Left renal pelvis (tissue), 4 donors: Measurements from ENCODE around the gene PGAP3. TPM values are rescaled to one million over a fixed set of nuclear protein-coding genes. Genes with fewer than 3 reads are reported as not detected.

Source experiments
- DNase-seq, 4 donors: peaks; one replicate each; pipeline ENCODE4 v3.0.0-alpha.2; 2013; ENCODE audit warnings: low read depth in 4 of 4, low spot score in 3 of 4
- polyA plus RNA-seq, 4 donors: library from polyadenylated mRNA; unstranded; fragments of 120-200 nt; gene quantifications; one replicate each; pipeline ENCODE4 v1.2.1, GENCODE V29; 2013; ENCODE audit not compliant: insufficient read length in 4 of 4

The PGAP3 gene
- polyA plus RNA-seq, 4 donors, result 26.5 to 45.9 (median 33.8) TPM

DNA sequence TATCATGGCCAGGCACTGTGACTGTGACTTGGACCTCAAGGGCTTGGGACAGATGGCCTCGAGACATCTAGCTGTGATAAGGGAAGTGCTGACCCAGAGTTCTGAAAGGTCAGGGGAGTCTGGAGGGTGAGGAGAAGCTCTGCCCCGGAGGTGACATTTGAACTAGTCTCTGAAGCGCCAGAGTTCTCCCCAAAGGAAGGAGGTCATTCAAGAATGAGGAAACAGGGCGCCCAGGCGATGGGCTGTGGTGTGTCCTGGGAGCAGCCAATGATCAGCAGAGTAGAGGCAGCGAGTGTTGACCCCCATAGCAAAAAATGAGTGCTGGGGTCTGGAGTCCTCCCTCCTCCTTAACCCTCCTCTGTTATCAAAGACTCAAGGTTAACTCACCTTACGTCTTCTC is 46.0 kb downstream of the PGAP3 start:
- DNase-seq, result no peak

DNA sequence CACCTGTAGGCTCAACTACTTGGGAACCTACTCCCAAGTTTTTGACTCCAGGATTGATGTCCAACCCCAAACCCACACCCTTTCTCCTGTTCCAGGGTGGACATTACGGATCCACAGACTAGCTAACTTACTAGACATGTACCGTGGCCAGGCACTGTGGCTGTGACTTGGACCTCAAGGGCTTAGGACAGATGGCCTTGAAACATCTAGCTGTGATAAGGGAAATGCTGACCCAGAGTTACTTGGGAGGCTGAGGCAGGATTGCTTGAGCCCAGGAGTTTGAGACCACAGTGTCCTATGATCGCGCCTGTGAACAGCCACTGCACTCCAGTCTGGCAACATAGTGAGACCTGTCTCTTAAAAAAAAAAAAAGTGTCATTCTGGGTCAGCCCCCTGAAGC is 46.8 kb downstream of the PGAP3 start:
- no peak for DNase-seq

DNA sequence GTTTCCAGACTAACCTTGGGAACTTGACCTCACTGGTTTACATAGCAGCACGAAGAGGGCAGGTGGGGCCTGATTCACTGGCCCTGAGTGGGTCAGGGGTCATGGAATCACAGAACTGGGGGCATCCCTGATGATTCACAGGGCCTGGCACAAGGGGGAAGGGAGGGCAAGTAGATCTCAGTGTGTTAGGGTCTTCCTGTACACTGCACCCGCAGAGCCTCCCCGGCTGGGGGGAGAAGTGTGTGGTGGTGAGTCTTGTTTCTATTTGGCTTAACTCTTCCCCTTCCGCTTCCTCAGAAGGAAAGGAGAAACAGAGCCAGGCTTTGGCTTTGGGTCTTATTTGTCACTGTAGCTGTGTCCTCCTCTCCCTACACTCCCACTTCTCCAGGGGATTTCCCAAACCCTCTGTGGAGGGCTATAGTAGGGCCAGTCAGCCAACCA is 47.2 kb downstream of the PGAP3 start:
- no peak for DNase-seq

DNA sequence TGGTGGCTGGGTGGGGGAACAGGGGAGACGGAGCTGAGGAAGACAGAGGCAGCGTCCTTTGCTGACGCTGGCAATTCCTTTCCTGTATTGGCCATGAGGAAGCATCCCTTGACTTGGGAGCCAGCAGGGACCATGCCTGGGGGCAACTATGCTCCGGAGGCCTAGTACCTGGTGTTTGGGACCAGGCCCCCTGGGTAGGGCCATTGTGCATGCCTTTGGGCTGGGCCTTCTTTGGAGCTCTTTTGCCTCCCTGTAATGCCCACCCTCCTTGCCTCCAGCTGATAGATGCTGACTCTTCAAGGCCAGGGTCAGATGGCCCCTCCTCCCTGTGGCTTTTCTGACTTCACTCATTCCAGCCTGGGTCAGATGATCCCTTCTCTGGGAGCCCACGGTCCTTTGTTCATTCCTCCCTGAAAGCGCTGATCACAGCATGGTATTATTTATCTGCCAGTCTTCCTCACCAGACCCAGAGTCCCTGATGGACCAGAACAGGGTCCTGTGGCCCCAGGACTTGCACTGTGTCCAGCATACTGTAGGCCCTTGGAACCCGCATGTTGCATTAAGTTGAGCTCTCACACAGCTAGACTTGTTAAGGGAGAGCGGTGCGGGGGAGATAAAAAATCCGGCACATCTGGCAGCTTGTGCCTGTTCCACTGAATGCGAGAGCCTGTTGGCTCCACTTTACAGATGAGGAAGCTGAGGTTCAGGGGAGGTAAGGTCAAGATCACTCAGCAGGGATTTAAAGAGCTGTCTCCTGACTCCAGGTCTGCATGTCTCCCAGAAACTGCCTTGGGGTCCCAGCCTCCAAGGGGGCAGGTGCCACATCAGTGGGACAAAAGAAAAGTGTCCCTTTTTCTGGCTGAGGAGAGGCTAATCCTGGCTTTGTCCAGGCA is 48.0 kb downstream of the PGAP3 start:
- DNase-seq, result no peak

DNA sequence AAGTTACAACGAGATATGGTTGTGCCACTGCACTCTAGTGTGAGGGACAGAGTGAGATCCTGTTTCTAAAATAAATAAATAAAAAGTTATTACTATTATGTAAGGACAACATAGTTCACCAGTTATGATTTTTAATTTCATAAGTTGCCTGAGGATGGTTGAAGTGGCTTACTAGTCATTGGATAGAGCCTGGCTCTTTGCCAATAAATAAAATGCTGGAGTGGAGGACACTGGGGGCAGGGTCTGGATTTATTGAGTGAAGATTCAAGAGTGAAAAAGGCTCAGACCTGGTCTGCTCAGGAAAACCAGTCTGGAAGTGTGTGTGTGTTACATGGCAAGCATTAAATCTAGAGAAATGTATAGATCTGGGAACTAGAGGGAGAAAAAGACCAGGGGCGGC is 48.8 kb downstream of the PGAP3 start:
- DNase-seq, result no peak

DNA sequence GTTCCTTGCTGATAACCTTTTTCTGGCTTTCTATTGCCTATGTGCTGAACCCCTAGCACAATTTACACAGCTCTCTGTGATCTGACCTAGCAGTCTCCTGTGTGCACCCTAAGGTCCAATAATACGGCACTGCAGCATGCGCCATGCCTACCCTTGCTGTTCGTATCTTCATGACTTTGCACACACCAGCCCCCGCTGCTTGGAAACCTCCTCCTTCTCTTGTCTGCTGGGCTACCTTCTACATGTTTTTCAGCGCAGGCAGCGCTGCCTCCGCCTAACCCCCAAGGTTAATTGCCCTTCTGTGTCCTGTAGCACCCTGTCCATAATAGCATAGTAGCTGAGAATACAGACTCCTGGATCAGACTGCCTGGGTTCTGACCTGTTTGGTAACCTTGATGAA is 49.5 kb downstream of the PGAP3 start:
- no peak for DNase-seq

DNA sequence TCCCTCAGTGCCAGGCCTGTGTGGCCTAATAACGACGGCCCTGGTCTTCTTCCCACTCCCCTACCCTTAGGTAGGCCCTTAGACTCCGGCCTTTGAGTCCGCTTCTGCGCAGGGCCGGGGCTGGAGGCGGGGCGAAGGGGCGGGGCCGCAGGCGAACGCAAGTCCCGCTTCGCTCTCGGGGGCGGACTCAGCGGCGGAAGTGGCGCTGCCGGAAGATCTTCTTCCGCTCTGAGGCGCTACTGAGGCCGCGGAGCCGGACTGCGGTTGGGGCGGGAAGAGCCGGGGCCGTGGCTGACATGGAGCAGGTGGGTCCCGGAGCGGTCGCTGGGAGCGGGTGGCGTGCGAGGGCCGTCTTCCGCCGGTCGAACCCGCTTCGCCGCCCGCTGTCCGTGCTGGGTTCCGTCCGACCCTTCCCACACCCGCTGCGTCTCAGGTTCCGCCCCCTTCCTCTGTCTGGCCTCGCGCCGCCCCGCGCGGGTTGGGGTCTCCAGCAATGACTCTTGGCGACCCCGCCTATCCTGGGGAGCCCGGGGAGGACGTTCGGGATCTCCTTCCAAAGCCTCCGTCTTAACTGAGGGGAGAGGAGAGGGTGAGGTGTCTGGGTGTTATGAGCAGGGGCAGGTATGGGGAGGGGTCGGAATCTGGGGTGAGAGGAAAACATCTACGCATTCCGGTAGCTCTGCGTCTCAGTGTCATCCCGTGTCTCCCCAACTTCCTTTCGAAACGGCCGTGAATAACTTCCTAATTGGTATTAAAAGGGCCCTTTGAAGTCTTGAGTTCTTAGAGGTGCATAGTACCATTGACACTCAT is 50.7 kb downstream of the PGAP3 start, which contains the start of gene STARD3:
TSS of gene STARD3 (plus strand) at position 218 of the 810 bp plus-strand sequence. CDS start 16,388 bp downstream, outside the sequence.
- DNase-seq, result peak; percentile 75 to 80 (median 76)

DNA sequence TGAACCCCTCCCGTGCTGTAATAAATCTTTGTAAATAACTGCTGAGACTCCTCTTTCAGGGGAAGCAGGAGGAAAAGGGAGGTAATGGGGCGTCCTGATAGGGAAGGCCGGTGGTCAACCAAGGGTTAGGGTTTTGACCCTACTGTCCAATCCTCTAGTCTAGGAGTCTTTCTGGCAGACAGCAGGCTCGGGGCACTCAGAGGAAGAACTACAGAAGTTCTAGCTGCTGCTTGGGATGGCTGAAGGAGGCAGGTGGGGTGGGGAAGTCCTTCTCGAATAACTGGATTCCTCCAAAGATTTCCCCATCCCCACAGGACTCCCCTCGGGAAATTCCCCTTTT is 51.3 kb downstream of the PGAP3 start:
- DNase-seq, result no peak

DNA sequence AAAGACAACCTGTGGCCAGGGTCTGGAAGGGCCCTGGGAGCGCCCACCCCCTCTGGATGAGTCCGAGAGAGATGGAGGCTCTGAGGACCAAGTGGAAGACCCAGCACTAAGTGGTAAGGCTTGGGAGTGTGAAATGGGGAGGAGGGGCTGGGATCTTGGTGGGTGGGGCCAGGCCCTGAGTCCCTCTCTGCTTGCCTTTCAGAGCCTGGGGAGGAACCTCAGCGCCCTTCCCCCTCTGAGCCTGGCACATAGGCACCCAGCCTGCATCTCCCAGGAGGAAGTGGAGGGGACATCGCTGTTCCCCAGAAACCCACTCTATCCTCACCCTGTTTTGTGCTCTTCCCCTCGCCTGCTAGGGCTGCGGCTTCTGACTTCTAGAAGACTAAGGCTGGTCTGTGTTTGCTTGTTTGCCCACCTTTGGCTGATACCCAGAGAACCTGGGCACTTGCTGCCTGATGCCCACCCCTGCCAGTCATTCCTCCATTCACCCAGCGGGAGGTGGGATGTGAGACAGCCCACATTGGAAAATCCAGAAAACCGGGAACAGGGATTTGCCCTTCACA is 52.2 kb downstream of the PGAP3 start:
- no peak for DNase-seq

DNA sequence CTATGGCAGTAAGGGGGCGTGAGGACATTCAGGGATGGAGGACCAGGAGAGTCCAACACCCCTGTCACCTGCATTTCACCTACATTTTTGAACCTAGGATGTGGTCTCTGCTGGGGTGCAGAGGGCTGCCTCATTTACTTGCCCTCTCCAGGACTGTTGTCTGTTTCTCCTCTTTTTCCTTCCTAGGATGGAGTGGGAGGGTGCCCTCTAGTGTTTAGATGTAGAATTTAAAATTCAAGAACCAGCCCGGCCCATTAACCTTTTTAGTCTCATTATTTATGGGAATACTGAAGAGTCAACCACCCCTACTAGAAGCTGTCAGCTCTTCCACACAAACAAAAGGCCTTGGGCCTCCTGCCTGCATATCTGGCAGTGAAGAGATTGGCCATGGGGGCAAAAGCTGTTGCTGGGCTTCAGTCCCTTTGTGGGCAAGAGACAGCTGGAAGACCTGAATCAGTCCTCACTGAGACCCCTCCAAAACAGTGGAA is 53.4 kb downstream of the PGAP3 start:
- no peak for DNase-seq

DNA sequence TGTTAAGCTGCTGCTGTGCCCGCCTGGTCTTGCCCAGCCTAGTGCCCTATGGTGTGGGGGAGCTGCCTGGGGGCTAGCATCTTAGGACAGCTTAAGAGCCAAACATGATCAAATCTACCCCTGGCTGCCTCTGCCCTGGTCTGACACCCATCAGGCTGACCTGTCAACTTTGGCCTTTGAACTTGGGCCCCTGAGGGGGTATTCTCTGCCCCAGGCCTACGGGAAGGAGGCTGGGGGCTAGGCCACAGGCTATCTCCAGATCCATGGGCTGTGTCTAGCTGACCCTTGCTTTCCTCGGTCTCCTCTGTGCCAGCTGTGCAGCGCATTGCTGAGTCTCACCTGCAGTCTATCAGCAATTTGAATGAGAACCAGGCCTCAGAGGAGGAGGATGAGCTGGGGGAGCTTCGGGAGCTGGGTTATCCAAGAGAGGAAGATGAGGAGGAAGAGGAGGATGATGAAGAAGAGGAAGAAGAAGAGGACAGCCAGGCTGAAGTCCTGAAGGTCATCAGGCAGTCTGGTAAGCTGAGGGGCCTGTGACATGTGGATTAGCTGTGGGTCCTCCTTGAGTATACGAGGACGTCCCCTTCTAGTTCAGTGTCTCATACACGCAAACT is 54.2 kb downstream of the PGAP3 start:
- no peak for DNase-seq

DNA sequence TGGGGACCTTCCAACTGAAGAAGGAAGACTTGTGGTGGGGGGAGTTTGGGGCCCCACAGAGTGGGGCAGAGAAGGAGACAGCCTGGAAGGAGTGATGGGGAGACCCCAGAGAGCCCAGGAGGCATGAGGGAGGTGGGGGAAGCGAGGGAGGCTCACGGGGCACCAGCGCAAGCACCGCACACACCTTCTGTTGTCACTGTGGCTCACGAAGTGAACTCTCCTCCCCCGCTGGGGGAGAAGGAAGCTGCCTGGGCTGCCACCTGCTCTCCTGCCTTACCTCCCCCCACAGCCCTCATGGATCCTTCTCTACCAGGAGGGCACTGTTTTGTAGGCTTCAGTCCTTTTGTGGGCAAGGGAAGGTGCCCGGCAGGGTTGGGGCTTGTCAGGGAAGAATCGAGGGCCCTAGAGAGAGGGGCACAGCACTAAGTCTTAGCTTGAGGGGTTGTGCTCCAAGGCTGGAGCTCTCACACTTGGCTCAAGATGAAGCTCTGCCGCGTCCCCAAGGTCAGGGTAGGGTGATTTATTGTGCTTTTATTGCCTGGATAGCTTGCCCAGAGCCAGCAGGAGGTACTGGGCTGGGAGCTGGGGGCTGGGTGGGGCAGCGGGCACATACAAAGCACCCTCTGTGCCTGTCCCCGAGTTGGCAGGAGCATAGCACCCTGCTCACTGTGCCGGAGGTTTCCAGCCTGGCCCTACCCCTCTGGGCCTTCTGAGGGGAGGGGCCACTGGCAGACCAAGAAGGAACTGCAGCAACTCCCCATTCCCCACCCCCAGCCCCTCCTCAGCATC is 55.5 kb downstream of the PGAP3 start:
- no peak for DNase-seq

DNA sequence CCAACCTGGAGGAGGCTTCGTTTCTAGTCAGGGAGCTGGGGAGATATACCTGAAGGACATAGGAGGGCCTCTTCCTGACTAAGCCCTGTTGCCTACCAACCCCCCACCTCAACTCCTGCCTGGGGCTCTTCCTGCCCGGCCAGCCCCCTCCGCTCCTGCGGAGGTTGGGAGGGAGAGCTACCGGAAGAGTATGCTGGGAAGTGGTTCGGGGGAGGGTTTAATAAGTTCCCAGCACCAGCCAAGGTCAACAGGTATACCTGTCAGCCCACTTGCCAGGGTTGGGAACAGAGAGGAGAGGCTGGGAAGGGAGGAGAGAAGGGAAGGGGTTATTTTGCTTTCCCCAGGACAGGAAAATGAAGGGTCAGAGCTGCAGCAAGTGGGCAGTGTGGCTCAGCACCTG is 56.5 kb downstream of the PGAP3 start:
- DNase-seq, result no peak

DNA sequence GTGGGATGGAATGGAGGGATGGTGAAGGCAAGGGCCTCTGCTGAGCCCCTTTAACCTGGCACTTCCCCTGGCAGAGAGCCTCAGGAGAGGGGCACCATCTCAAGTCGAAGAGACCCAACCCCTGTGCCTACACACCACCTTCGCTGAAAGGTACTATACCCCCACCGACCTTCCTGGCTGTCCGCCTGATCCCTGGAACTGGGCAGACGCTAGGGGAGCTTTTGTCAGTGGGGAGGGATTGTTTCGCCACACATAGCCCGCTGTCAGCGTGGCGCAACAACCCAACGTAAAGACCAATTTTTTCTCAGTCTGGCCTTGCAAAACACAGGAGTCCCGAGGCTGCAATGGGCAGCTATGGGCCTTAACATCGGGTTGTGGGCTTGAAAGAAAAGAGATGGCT is 58.0 kb downstream of the PGAP3 start:
- DNase-seq, result no peak

DNA sequence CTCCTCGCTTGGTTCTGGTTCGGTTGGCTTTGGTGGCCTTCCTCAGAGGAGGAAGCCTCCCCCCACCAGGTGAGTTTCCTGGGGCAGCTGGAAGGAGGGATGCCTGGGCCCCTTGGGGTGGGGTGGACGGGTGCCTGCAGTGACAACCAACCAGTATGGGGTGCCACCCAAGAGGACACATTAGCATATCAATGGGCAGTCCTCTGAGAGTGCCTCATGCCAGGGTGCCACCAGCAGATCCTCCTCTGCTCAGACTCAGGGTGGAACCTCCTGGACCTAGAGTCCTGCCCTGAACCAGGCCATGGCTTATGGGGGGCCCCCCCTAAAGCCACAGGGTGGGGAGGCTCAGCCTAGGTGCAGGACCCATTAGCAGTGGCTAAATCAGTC is 58.4 kb downstream of the PGAP3 start:
- DNase-seq, result no peak

DNA sequence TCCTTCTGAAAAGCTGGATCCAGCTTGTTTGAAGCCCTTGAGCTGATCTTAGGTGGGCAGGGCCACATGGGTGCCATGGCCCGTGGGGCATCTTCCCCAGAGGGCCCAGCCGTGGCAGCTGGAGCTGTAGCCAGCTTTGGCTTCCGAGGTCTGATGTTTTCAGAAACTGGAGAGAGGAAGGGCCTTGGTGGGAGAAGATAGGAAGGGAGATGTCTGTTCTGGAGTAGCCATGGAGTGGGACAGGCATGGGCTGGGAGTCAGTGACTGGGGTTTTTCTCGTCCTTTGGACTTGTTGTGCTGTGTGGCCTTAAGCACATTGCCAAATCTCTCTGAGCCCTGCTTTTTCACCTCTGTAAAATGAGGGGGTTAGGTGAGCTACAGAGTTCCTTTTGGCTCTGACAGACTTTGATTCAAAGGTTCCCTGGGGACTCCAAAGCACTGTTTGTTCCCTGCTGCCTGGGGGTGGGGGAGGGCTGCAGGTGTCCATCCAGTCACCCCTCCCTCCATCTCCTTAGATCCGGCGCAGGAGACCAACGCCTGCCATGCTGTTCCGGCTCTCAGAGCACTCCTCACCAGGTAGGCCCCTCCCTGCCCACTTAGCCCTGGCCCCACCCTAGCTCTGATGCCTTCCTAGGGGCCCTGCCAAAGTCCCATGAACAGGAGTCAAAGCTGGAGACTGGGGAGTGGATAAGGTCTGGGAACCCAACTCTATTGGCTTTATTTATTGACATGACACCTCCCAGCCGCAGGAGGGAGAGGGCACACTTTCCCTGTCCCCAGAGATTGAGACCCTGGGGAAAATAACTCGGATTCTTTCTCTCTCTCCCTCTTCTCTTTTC is 59.0 kb downstream of the PGAP3 start:
- DNase-seq, result no peak

DNA sequence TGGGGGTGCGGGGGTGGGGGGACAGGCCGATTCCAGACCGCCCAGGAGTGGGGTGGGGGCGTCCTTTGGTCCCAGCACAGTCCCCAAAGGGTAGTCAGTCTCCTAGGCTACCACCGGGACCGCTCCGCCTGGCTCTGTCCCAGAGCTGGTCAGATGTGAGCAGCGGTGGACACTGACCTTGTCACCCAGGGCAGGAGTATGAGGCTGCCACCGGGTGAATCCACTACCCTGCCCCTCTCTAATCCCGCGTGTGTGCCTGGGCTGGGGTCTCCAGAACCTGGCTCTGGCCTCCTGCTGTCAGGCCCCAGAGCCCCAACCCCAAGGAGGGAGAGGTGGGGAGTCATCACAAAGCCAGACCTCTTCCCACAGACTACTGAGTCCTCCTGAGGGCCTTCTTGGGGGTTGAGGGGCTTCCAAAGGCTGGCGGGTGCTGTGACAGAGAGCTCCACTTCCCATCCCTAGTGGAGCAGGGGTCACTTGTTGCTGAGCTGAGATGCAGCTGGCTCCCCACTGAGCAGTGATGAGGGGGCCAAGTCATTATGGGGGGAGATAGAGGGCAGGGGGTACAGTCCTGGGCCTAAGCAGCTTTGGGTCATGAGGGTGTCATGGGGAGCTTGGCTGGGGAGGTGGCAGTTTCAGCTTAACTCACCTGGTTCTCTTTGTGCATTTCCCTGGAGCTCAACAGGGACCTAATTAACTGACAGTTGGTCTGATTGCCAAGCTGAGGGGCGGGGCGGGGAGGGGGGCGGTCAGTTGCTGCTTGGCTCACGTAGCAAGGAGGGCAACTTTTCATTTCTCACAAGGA is 59.9 kb downstream of the PGAP3 start:
- DNase-seq, result no peak

DNA sequence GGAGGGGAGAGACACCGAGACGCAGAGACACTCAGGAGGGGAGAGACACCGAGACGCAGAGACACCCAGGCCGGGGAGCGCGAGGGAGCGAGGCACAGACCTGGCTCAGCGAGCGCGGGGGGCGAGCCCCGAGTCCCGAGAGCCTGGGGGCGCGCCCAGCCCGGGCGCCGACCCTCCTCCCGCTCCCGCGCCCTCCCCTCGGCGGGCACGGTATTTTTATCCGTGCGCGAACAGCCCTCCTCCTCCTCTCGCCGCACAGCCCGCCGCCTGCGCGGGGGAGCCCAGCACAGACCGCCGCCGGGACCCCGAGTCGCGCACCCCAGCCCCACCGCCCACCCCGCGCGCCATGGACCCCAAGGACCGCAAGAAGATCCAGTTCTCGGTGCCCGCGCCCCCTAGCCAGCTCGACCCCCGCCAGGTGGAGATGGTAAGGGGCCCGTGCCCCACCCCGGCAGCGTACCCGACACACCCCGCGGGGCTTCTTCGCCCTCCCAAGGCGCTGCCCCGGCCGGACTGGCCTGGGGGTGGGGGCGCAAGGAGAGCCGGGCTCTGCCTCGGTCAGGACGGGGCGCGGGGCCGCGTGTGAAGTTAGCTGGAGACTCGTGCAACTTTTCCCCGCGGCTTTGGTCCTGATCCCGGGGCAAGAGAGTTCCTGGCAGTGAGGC is 60.7 kb downstream of the PGAP3 start:
- no peak for DNase-seq
